ENCODE results near the gene LAS1L.
"Not testable (repeated sequence)": the region's sequence is repeated elsewhere in the genome, so short reads cannot be mapped to it uniquely, and the experiment has no call there.

The LAS1L gene

GRCh38 chrX:65534450-65535292, at the start of gene LAS1L:
LAS1L (minus strand) TSS chrX:65534787; CDS start chrX:65534715, 72 bp downstream.
- DNase-seq: peak; percentile 94

DNA sequence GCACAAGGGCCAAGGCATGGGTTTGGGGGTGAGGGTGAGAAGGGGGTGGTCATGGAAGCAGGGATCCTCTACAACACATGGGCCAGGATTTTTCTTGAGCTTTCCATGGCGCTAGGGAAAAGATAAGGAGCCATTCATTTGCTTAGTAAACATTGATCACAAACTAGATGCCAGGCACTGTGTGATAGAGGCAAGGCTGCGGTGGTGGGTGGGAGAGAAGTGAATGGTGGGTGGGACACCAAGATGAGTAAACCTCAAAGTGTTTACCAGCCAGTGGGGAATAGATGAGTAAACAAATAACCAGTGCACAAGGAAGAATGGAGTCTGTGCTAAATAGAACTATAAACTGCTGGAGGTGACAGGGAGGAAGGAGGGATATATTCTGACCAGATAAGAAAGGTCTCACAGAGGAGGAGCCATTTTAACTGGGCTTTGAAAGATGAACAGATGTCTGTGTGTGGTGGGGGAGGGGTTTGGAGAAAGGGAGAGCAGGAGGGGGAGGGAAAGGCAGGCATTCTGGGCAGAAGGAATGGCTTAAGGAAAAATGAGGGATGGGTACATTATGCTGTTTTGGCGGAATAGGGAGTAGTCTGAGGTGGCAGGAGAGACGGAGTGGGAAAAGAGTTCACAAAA, 48.0 kb upstream of the LAS1L start:
- DNase-seq: no peak

- peak; percentile 71 for DNase-seq
These were observed 47.2 kb upstream of the LAS1L start for GRCh38 chrX:65581661-65582339.

DNA sequence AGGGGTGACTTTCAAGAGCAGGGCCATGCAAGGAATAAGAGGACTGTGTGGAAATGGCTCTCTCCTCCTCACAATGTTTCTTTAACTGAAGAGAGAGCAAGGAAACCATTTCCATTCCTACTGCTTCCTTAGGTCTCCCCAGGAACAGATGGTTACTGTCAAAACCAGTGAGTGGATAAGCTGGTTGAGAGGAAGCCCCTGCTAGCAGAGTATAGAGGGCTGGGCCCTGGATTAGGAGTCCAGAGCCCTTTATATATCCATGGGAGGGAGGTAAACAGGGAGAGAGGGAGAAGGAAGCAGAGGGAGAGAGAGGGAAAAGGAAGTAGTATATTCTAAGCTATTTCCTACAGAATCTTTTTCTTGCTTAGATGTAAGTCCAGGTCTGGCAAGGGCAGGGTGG, 43.8 kb upstream of the LAS1L start:
- DNase-seq: no peak

DNA sequence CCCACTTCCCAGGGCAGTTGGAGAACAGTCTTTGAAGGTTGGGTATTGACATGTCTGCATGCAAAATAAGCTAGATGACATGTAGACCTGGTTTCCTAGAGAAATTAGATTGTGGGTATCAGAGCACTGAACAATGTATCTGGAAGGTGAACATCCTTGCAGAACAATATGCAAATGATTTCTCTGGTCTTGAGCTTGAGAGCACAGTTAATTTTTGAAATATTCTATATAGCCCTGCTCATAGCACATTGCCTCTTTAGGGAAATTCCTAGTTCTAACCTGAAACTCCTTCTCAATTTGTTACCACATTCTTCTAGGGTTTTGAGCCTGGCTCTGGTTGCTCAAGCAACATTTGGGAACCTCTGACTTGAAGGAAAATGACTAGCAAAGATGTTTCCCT, 41.6 kb upstream of the LAS1L start:
- DNase-seq: no peak

- no peak for DNase-seq
These were observed 40.4 kb upstream of the LAS1L start for GRCh38 chrX:65575022-65575421.

GRCh38 chrX:65574356-65574755, 39.8 kb upstream of the LAS1L start:
- DNase-seq: no peak

- no peak for DNase-seq
These were observed 38.4 kb upstream of the LAS1L start for GRCh38 chrX:65572971-65573370.

DNA sequence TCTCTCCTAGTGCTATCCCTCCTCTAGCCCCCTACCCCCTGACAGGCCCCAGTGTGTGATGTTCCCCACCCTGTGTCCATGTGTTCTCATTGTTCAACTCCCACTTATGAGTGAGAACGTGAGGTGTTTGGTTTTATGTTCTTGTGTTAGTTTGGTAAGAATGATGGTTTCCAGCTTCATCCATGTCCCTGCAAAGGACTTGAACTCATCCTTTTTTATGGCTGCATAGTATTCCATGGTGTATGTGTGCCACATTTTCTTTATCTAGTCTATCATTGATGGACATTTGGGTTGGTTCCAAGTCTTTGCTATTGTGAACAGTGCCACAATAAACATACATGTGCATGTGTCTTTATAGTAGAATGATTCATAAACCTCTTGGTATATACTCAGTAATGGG, 28.3 kb upstream of the LAS1L start:
- DNase-seq: not testable (repeated sequence)

DNA sequence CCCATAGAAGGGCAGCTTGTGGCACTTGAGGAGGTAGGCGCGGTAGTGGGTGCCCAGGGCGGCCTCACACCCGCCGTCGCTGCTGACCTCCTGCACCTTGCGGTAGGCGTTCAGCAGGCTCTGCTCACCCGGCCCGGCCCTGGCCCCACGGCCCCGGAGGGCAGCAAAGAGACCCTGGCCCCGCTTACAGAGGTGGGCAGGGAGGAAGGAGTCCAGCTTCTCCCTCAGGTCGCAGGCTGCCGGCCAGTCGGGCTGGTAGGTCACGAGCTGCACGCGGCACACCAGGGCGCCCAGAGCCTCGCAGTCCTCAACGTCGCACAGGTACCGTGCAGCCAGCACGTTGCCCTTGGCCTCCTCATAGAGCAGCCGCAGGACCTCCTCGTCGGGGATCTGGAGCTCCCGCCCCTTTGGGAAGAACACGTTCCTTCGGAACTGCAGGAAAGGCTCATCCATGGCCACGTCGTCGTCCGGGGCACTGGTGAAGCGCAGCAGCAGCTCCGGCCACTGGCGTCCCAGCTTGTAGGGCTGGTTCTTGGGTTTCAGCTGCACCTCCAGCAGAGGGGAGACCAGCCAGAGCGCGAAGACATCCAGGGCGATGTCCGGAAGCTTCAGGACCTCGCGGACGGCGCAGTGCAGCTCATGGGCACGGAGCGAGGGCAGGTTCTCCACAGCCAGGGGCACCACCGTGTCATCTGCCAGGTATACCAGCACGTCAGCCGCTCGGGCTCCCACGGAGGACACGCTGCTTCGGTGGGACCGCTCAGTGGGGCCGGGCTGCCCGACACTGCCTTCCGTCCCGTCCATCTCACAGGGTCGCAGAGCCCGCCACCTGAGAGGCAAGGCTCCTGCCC, 17.1 kb upstream of the LAS1L start:
- no peak for DNase-seq

- no peak for DNase-seq
These were observed 16.5 kb upstream of the LAS1L start for GRCh38 chrX:65551086-65551485.

DNA sequence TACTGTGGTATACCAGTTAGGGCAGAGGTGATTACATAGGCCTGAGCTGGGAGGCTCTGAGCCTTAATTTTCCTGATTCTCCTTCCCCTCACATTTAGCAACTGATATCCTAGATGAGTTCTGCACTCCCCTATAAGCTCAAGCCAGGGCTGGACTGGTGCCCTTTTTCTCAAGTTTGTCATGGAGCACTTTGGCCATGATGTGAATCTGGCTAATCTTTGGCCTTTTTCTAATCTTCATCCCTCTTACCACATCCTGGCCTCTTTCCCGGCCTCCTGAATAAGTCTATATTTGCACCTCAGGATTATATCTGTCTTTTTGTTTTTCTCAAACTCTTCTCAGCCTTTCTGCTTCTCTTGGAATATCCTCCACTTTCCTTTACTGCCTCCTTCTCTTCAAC, 10.9 kb upstream of the LAS1L start:
- DNase-seq: no peak

DNA sequence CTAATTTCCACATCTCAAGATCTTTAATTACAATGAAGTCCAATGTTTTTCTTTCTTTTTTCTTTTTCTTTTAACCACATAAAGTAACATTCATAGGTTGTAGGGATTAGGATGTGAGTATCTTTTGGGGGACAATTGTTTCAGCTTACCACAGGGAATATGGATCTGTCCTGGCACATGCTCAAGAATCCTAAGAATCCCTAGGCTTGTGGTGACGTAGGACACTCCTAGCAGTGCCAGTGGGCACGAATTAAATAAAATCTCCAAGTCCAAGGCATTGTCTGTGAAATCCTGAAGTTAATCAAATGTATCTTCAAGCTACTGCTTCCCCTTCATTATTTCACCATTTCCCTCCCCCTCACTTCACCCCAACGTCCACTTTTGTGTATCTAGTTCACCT, 2.6 kb upstream of the LAS1L start:
- DNase-seq: peak; percentile 20

- DNase-seq: no peak
These were observed 1.7 kb upstream of the LAS1L start for GRCh38 chrX:65536291-65536690.

DNA sequence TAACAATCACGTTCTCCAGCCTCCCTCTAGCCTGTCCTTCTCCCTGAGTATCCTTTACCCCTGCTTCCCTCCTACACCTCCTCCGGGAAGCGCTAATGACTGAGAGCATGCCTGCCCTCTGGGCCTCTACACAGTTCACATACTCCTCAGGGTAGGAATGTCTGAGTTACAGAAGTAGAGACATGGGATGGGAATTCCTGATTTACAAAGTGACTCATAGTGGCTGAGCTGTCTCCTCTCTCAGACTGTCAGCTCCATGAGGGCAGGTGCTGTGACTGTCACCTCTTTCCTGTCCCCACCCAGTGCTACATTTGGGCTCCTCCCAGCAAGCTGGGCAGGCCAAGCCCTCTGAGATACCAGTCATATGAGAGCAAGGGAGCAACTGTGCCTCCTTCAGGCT, 2.6 kb downstream of the LAS1L start:
- DNase-seq: no peak

DNA sequence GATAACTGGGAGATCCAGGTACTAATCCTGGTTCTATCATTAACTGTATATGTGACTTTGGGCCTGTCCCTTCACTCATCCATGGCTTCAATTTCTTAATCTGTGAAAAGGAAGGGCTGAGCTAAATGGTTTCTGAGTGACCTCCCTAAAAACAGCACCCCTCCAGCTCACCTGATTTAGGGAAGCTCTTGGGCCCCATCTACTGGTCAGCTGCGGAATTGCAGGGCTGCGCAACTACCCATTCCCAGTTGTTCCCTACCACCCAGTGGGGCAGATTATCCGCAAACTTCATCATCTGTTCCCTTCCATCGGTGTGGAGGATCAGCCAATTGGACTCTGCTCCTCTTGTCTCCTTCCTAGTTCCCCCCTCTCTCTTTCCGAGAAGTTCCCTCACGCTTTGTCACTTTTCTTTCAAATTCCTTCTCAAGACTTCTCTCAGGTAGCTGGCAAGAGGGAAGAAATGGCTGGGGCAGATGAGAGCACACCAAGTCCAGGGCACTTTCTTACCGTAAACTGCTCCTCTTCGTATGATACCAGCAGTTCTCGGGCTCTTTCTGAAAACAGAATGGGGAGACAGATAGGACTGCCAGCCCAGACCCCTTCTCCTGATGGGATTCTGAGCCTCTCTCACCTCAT, 5.8 kb downstream of the LAS1L start:
- peak; percentile 4 for DNase-seq

GRCh38 chrX:65528293-65528692, 6.3 kb downstream of the LAS1L start:
- DNase-seq: no peak

GRCh38 chrX:65524139-65524538, 10.4 kb downstream of the LAS1L start:
- DNase-seq: no peak

GRCh38 chrX:65522739-65523372, 11.7 kb downstream of the LAS1L start:
- DNase-seq: peak; percentile 0

DNA sequence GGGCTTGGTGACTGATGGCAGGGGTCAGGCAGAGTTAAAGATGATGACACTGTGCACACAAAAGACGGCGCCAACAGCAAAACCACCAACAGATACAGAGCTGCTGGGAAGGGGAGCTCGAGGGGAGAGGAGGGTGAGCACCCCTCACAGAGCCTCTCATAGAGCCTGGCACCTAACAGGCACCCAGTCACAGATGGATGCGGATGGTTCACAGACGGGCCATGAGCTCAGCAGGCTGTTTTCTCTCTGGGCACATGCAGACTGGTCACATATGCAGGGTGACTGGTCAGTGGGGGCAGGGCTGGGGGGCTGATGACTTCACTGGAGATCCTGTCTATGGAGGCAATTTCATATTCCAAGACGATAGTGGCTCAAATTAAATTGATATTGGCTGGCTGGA, 15.1 kb downstream of the LAS1L start:
- DNase-seq: not testable (repeated sequence)

GRCh38 chrX:65518980-65519379, 15.6 kb downstream of the LAS1L start:
- not testable (repeated sequence) for DNase-seq

GRCh38 chrX:65517923-65518322, 16.7 kb downstream of the LAS1L start:
- DNase-seq: no peak

All from fibroblast of upper back skin (primary cell).